Measurements from ENCODE around the gene TMEM87B.
"Not testable (repeated sequence)": the region's sequence is repeated elsewhere in the genome, so short reads cannot be mapped to it uniquely, and the experiment has no call there.

The TMEM87B gene

DNA sequence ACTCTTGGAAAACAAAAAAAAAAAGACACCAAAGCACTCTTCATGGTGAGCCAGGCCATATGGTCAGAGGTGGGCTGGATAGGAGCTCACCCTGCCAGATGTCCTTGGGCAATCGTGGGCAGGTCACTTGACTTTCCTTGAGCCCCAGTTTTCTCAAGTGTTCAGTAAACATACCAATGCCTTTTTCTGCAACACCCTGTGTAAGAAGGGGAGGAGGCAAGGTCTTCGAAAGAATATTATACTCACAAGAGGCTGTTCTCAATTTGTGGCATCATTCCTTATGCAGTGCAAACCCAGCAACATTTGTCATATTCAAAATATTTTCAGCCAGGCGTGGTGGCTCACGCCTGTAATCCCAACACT lies 22.9 kb upstream of the TMEM87B start:
- TF ChIP-seq, protein P1, sequence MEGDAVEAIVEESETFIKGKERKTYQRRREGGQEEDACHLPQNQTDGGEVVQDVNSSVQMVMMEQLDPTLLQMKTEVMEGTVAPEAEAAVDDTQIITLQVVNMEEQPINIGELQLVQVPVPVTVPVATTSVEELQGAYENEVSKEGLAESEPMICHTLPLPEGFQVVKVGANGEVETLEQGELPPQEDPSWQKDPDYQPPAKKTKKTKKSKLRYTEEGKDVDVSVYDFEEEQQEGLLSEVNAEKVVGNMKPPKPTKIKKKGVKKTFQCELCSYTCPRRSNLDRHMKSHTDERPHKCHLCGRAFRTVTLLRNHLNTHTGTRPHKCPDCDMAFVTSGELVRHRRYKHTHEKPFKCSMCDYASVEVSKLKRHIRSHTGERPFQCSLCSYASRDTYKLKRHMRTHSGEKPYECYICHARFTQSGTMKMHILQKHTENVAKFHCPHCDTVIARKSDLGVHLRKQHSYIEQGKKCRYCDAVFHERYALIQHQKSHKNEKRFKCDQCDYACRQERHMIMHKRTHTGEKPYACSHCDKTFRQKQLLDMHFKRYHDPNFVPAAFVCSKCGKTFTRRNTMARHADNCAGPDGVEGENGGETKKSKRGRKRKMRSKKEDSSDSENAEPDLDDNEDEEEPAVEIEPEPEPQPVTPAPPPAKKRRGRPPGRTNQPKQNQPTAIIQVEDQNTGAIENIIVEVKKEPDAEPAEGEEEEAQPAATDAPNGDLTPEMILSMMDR (IDR thresholded peaks at IDR 0.05; ENCODE audit: low read depth, low read length), result no peak
- DNase-seq (ENCODE audit: low read depth in 2 of 2), result peak in 1 of 2 donors; percentile 36
- H3K4me3 ChIP-seq (replicated peaks in 1 of 2; ENCODE audit: low read depth in 2 of 2, low read length in 2 of 2), result no peak overlapping the region

DNA sequence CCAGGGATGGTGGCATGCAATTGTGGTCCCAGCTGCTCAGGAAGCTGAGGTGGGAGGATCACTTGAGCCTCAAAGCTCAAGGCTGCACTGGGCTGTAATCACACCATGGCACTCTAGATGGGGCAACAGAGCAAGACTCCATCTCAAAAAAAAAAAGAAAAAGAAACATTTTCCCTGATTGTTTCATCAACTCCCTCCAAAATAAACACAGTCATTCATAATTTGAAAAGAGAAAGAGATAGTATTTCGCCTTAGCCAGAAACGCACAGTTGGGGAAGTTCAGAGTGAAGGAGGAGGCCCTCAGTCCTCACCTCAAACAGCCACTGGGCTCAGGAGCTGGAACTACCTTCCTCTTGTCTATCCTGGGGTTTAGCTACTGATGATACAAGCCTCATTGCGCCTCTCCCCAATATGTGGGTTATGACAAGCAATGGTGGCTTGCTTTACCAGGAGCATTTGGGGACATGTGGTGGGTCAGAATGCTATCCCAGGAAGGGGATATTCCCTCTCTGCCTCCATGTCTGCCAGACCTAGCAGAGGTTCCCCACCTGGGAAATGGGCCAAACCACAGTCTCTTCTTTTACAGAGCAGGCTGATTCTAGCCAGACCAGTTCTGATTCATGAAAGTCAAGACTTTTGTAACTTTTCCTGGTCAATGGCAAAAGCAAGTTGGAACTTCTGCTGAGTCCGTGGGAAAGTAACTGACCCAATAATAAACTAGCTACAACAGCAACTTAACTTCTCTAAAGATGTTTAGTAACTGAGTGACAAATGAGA lies 22.2 kb upstream of the TMEM87B start:
- DNase-seq (ENCODE audit: low read depth in 2 of 2), result peak; percentile 78 to 81
- no peak overlapping the region for H3K4me3 ChIP-seq (replicated peaks in 1 of 2; ENCODE audit: low read depth in 2 of 2, low read length in 2 of 2)
- TF ChIP-seq, protein P1 (IDR thresholded peaks at IDR 0.05; ENCODE audit: low read depth, low read length), result peak; percentile 18

DNA sequence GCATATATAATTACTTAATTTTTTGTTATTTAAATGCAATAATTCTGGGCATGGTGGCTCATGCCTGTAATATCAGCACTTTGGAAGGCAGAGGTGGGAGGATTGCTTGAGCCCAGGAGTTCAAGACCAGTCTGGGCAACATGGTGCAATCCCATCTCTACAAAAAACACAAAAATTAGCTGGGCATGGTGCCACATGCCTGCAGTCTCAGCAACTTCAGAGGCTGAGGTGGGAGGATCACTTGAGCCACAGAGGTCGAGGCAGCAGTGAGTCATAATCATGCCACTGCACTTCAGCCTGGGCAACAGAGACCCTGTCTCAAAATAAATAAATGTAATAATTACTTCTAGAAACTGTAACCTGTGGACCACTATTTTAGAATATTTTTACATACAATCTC lies 21.5 kb upstream of the TMEM87B start:
- no peak overlapping the region for H3K4me3 ChIP-seq (replicated peaks in 1 of 2; ENCODE audit: low read depth in 2 of 2, low read length in 2 of 2)
- TF ChIP-seq, protein P1 (IDR thresholded peaks at IDR 0.05; ENCODE audit: low read depth, low read length), result no peak
- DNase-seq (ENCODE audit: low read depth in 2 of 2), result peak; percentile 65 to 77

DNA sequence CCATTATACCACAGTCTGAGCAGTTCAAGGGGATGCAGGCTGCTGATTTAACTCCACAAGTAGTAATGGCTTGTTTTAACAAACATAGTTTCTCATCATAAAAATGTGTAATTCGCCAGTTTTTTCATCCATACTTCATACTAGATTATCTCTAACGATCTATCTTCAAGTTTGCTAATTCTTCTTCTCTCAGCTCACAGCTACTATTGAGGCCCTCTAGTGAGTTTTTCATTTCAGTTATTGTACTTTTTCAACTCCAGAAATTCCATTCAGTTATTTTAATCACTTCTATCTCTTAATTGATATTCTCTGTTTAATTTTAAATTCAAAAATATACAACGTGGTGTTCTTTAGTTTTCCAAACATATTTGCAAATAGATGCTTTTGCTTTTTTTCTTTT lies 20.1 kb upstream of the TMEM87B start:
- no peak overlapping the region for H3K4me3 ChIP-seq (replicated peaks in 1 of 2; ENCODE audit: low read depth in 2 of 2, low read length in 2 of 2)
- TF ChIP-seq, protein P1 (IDR thresholded peaks at IDR 0.05; ENCODE audit: low read depth, low read length), result no peak
- no peak for DNase-seq (ENCODE audit: low read depth in 2 of 2)

DNA sequence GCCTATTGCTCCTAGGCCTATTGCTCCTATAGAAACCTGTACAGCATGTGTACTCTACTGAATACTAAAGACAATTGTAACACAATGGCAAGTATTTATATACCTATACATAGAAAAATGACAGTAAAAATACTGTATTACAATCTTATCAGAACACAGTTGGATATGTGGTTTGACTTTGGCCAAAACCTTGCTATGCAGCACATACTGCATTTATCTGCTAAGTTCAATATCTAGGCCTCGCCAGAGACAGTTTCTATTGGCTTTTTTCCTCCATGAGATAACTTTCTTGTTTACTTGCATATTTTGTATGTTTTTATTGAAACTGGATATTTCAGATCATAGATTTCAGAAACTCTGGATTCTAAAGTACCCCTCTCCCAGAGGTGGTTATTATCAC lies 19.3 kb upstream of the TMEM87B start:
- H3K4me3 ChIP-seq (replicated peaks in 1 of 2; ENCODE audit: low read depth in 2 of 2, low read length in 2 of 2), result no peak overlapping the region
- no peak for DNase-seq (ENCODE audit: low read depth in 2 of 2)
- TF ChIP-seq, protein P1 (IDR thresholded peaks at IDR 0.05; ENCODE audit: low read depth, low read length), result no peak

DNA sequence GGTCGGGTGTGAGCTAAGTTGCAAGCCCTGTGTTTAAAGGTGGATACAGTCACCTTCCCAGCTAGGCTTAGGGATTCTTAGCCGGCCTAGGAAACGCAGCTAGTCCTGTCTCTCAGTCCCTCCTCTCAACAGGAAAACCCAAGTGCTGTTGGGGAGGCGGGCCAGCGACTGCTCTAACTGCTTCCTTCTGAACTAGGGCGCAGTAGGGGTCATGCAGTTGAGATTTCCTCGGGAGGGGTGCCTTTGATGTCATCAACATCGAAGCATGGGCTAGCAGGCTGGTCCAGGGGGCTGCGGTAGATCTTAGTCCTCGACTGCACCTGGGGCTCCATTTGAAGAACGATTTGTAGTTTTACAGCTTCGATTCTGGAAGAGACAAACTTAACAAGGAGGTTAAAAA lies 15.5 kb upstream of the TMEM87B start:
- not testable (repeated sequence) for DNase-seq (ENCODE audit: low read depth in 2 of 2); H3K4me3 ChIP-seq (replicated peaks in 1 of 2; ENCODE audit: low read depth in 2 of 2, low read length in 2 of 2)

DNA sequence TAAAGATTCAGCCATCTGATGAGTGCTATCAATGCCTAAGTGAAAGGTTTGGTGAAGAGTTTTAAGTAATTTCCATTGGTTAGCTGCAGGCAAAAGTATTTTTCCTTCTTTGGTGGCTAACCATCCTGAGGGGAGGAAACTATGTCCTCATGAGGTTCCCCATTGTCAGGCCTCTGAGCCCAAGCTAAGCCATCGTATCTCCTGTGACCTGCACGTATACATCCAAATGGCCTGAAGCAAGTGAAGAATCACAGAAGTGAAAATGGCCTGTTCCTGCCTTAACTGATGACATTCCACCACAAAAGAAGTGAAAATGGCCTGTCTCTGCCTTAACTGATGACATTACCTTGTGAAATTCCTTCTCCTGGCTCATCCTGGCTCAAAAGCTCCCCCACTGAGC lies 15.0 kb upstream of the TMEM87B start:
- DNase-seq (ENCODE audit: low read depth in 2 of 2); H3K4me3 ChIP-seq (replicated peaks in 1 of 2; ENCODE audit: low read depth in 2 of 2, low read length in 2 of 2): not testable (repeated sequence)

DNA sequence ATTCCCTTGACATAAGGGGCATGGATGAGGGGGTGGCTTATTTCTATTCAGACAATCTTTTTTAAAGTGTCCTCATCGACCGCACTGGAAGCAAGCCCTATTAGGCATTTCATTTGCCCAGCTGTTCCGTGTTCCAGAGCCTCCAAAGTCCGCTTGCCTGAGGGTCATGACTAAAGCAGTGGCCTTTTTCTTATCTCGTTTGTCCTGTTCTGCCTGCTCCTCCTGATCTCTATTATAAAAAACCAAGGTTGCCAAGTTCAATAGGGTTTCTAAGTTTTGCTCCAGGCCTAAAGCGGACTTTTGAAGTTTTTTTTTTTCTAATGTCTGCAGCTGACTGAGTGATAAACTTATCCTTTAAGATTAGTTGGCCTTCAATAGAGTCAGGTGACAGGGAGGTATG lies 13.6 kb upstream of the TMEM87B start:
- H3K4me3 ChIP-seq (replicated peaks in 1 of 2; ENCODE audit: low read depth in 2 of 2, low read length in 2 of 2); DNase-seq (ENCODE audit: low read depth in 2 of 2): not testable (repeated sequence)

Measured in cardiac fibroblast (primary cell).